Right lobe of liver (tissue), 4 donors: ENCODE results near the gene PSG6.
"Not testable (repeated sequence)": the region's sequence is repeated elsewhere in the genome, so short reads cannot be mapped to it uniquely, and the experiment has no call there.

Experiments used
- POLR2A ChIP-seq: fragments of 450-650 bp; IDR thresholded peaks from one replicate; pipeline ENCODE4 v1.6.1; 2017; ENCODE audit warnings: antibody characterized with exemption, mild to moderate bottlenecking
- TF ChIP-seq, protein P1 (sequence below), 4 donors: fragments of 200-600 bp in 3 of 4; fragments of 450-650 bp in 1 of 4; IDR thresholded peaks; one replicate each; pipeline versions ENCODE4 v1.5.1 to v1.8.0; 2016 to 2022; ENCODE audit warnings: antibody characterized with exemption in 4 of 4, mild to moderate bottlenecking in 2 of 4
- donor health status: DM: no; HTN: no; CAD: no.
- donor health status: DM: no; HTN: no; CAD: no.
- donor health status: DM: no; HTN: yes; CAD: no.

GRCh38 chr19:42852821-42853220 is 64.9 kb downstream of the PSG6 start:
- TF ChIP-seq, protein P1, sequence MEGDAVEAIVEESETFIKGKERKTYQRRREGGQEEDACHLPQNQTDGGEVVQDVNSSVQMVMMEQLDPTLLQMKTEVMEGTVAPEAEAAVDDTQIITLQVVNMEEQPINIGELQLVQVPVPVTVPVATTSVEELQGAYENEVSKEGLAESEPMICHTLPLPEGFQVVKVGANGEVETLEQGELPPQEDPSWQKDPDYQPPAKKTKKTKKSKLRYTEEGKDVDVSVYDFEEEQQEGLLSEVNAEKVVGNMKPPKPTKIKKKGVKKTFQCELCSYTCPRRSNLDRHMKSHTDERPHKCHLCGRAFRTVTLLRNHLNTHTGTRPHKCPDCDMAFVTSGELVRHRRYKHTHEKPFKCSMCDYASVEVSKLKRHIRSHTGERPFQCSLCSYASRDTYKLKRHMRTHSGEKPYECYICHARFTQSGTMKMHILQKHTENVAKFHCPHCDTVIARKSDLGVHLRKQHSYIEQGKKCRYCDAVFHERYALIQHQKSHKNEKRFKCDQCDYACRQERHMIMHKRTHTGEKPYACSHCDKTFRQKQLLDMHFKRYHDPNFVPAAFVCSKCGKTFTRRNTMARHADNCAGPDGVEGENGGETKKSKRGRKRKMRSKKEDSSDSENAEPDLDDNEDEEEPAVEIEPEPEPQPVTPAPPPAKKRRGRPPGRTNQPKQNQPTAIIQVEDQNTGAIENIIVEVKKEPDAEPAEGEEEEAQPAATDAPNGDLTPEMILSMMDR (IDR thresholded peaks at IDR 0.05) = not testable (repeated sequence)
- not testable (repeated sequence) for TF ChIP-seq POLR2A
